B cell (primary cell): ENCODE results near the gene GRB10.

Experiments
- EZH2 ChIP-seq: IDR thresholded peaks from 2 replicates; pipeline ENCODE4 v1.6.1; 2012; ENCODE audit warnings: borderline replicate concordance, low read depth, mild to moderate bottlenecking, moderate library complexity, low read length; ENCODE audit not compliant: insufficient read depth, poor library complexity, severe bottlenecking
- TF ChIP-seq, protein P1 (sequence below): fragments of 200-600 bp; IDR thresholded peaks from one replicate; pipeline ENCODE4 v1.8.0; 2022; ENCODE audit warnings: antibody characterized with exemption, mild to moderate bottlenecking

DNA sequence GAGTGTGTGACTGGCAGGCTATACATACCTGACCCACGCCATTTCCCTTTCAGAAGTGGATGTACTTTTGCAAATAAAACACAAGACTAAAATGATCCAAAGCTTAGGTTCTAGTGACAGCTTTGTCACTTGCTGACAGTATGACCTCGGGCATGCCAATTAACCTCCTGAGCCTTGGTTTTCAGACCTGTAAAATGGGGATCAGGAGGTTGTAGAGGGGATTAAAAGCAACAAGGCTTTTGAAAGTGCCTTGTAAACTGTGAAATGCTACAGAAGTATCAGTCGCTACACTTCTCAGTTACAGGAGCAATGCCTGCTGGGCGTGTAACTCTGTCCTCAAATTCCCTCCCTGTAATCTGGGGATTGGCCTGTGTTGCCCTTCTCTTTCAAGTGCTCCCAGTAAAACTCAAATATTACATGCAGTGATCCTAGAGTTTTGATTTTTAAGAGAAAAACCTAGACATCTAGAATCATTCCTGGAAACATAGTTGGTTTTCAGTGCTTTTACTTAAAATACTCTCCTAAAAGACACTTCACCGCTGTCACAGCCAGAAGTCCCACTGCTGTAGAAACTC is 8.8 kb upstream of the GRB10 start:
- TF ChIP-seq, protein P1, sequence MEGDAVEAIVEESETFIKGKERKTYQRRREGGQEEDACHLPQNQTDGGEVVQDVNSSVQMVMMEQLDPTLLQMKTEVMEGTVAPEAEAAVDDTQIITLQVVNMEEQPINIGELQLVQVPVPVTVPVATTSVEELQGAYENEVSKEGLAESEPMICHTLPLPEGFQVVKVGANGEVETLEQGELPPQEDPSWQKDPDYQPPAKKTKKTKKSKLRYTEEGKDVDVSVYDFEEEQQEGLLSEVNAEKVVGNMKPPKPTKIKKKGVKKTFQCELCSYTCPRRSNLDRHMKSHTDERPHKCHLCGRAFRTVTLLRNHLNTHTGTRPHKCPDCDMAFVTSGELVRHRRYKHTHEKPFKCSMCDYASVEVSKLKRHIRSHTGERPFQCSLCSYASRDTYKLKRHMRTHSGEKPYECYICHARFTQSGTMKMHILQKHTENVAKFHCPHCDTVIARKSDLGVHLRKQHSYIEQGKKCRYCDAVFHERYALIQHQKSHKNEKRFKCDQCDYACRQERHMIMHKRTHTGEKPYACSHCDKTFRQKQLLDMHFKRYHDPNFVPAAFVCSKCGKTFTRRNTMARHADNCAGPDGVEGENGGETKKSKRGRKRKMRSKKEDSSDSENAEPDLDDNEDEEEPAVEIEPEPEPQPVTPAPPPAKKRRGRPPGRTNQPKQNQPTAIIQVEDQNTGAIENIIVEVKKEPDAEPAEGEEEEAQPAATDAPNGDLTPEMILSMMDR = no peak
- TF ChIP-seq EZH2 = no peak
